CD4-positive, CD25-positive, alpha-beta regulatory T cell (primary cell): ENCODE results near the gene TECTB. TPM values are rescaled to one million over a fixed set of nuclear protein-coding genes. Genes with fewer than 3 reads are reported as not detected.

Source experiments
- ATAC-seq, 2 donors: fragments of 150-1000 bp; cut with Tn5 transposase; one replicate each; pipeline ENCODE4 v1.10.0; 2021; ENCODE audit warnings: low read depth in 2 of 2, moderate number of reproducible peaks in 2 of 2, moderate library complexity in 1 of 2
- DNase-seq, 3 donors: peaks; one replicate each; pipeline versions ENCODE4 v3.0.0 to v3.0.0-alpha.2; 2012 to 2022; ENCODE audit warnings: mixed read lengths in 1 of 3
- H3K27ac ChIP-seq: one replicate; pipeline ENCODE4 v1.7.0; 2013; ENCODE audit warnings: mild to moderate bottlenecking, low read length; ENCODE audit not compliant: insufficient read depth, poor library complexity, severe bottlenecking
- H3K27me3 ChIP-seq: one replicate; pipeline ENCODE4 v1.7.0; 2013; ENCODE audit warnings: low read length; ENCODE audit not compliant: control insufficient read depth, insufficient read depth
- H3K36me3 ChIP-seq: one replicate; pipeline ENCODE4 v1.7.0; 2013; ENCODE audit warnings: mild to moderate bottlenecking, low read length, moderate library complexity; ENCODE audit not compliant: control insufficient read depth, insufficient read depth
- H3K4me1 ChIP-seq: 2 replicates; pipeline ENCODE4 v1.7.0; 2013; ENCODE audit warnings: mild to moderate bottlenecking, low read length; ENCODE audit not compliant: insufficient read depth, control insufficient read depth, poor library complexity, severe bottlenecking
- H3K4me3 ChIP-seq: one replicate; pipeline ENCODE4 v1.7.0; 2013; ENCODE audit warnings: low read depth, mild to moderate bottlenecking, low read length, moderate library complexity
- H3K9me3 ChIP-seq, 2 experiments: 1 replicate in 1 of 2; 2 replicates in 1 of 2; pipeline ENCODE4 v1.7.0; 2013; ENCODE audit warnings: low read length in 2 of 2, mild to moderate bottlenecking in 1 of 2, moderate library complexity in 1 of 2; ENCODE audit not compliant: control insufficient read depth in 2 of 2
- H3K27ac Mint-ChIP-seq, 3 donors: one replicate each; pipeline ENCODE4 v1.8.0; 2020 to 2022; ENCODE audit warnings: mild to moderate bottlenecking in 3 of 3, mixed read lengths in 3 of 3, moderate library complexity in 2 of 3
- H3K27me3 Mint-ChIP-seq: one replicate; pipeline ENCODE4 v1.8.0; 2022; ENCODE audit warnings: mild to moderate bottlenecking, mixed read lengths
- H3K36me3 Mint-ChIP-seq: one replicate; pipeline ENCODE4 v1.8.0; 2020; ENCODE audit warnings: mixed read lengths
- H3K4me1 Mint-ChIP-seq, 4 donors: one replicate each; pipeline ENCODE4 v1.8.0; 2020 to 2022; ENCODE audit warnings: mixed read lengths in 4 of 4, mild to moderate bottlenecking in 1 of 4
- H3K4me3 Mint-ChIP-seq, 4 donors: one replicate each; pipeline ENCODE4 v1.8.0; 2020 to 2022; ENCODE audit warnings: mild to moderate bottlenecking in 4 of 4, mixed read lengths in 4 of 4, moderate library complexity in 3 of 4
- H3K9me3 Mint-ChIP-seq, 7 donors: one replicate each; pipeline ENCODE4 v1.8.0; 2020 to 2022; ENCODE audit warnings: mixed read lengths in 7 of 7, mild to moderate bottlenecking in 3 of 7, moderate library complexity in 2 of 7
- polyA plus RNA-seq, 4 donors: library from polyadenylated mRNA; unstranded; fragments of 300-500 nt; fragmentation: Illumina TruSeq; gene quantifications; one replicate each; pipeline ENCODE4 v1.2.3, GENCODE V29; 2021
- total RNA-seq: library from RNA; stranded (reverse); gene quantifications from one replicate; pipeline ENCODE4 v1.2.3, GENCODE V29; 2022

The TECTB gene
- total and polyA plus RNA-seq, 5 donors from 2014 or later = not detected

- H3K9me3 ChIP-seq = no peaks in the 10 kb centered on the region
- Mint-ChIP-seq H3K27me3 (peaks cover 15% of the 10 kb centered on the region), H3K36me3 (no peaks in the 10 kb centered on the region), H3K4me1 (peaks cover 0 to 3% (median 0%) of the 10 kb centered on the region in 4 donors), H3K4me3 (no peak overlapping the region), H3K27ac (no peak overlapping the region), H3K9me3 (no peaks in the 10 kb centered on the region)
- H3K27me3 ChIP-seq = peaks cover 1% of the 10 kb centered on the region
- no peak overlapping the region for H3K27ac ChIP-seq
- no peaks in the 10 kb centered on the region for H3K36me3 ChIP-seq
- no peak overlapping the region for H3K4me3 ChIP-seq
- H3K4me1 ChIP-seq = no peaks in the 10 kb centered on the region
- no peak for DNase-seq
- ATAC-seq = no peak
Measured at GRCh38 chr10:112333452-112333851, 50.3 kb downstream of the TECTB start.

DNA sequence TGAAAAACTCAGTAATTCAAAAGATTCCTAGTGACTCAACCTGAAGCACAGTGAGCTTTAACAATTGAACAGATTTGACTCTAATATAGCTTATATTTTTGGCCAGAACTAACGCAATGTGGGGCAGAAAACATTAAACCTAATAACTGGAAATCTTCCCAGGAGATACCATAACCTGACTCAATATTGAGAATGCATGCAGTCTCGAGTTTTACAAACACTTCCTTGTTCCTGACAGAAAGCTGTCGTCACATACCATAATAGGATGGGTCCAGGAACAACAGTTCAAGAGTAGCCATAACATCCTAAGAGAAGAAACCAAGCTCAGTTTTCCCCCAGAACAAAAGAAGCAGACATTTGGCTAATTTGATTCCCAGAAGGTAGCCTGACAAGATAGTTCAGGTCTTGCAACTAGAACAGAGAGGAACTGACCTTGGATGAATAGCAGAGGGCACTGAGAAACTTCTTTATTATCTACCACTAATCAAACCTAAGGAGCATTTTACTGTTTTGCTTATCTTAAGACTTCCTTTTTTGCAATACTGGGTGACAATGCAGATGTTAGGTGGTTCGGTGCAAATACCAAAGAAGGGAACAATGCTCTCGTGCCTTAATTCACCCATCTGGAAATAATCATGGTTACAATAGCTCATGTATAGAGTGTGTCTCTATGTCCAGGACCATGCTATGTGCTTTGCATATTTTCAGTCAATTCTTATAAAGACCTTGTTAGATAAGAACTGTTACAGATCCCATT, 52.1 kb downstream of the TECTB start:
- Mint-ChIP-seq H3K27ac (peak overlapping the region in 1 of 3 donors; percentile 36), H3K4me3 (no peak overlapping the region), H3K27me3 (peaks cover 12% of the 10 kb centered on the region), H3K9me3 (peaks cover 0 to 2% (median 0%) of the 10 kb centered on the region in 7 donors), H3K36me3 (no peaks in the 10 kb centered on the region), H3K4me1 (peaks cover 0 to 3% (median 0%) of the 10 kb centered on the region in 4 donors)
- no peak overlapping the region for H3K27ac ChIP-seq
- no peak overlapping the region for H3K4me3 ChIP-seq
- DNase-seq = no peak
- no peaks in the 10 kb centered on the region for H3K4me1 ChIP-seq
- no peak for ATAC-seq
- no peaks in the 10 kb centered on the region for H3K9me3 ChIP-seq
- H3K36me3 ChIP-seq = no peaks in the 10 kb centered on the region
- peaks cover 1% of the 10 kb centered on the region for H3K27me3 ChIP-seq

- Histone ChIP-seq H3K4me3 (no peak overlapping the region), H3K27ac (no peak overlapping the region), H3K27me3 (no peaks in the 10 kb centered on the region), H3K4me1 (no peaks in the 10 kb centered on the region), H3K9me3 (no peaks in the 10 kb centered on the region), H3K36me3 (no peaks in the 10 kb centered on the region)
- Mint-ChIP-seq H3K9me3 (peaks cover 0 to 2% (median 0%) of the 10 kb centered on the region in 7 donors), H3K4me3 (no peak overlapping the region), H3K36me3 (no peaks in the 10 kb centered on the region), H3K27me3 (peaks cover 12% of the 10 kb centered on the region), H3K4me1 (peaks cover 0 to 3% (median 0%) of the 10 kb centered on the region in 4 donors), H3K27ac (peak overlapping the region in 2 of 3 donors; percentile 36 to 83)
- DNase-seq (no peak), ATAC-seq (no peak)
Measured at GRCh38 chr10:112335868-112336265, 52.7 kb downstream of the TECTB start.

GRCh38 chr10:112336556-112337201, 53.5 kb downstream of the TECTB start:
- Histone ChIP-seq H3K36me3 (no peaks in the 10 kb centered on the region), H3K27me3 (no peaks in the 10 kb centered on the region), H3K4me3 (no peak overlapping the region), H3K9me3 (no peaks in the 10 kb centered on the region), H3K27ac (no peak overlapping the region), H3K4me1 (no peaks in the 10 kb centered on the region)
- Mint-ChIP-seq H3K4me1 (peaks cover 0 to 3% (median 0%) of the 10 kb centered on the region in 4 donors), H3K4me3 (no peak overlapping the region), H3K36me3 (no peaks in the 10 kb centered on the region), H3K27ac (peak overlapping the region in 1 of 3 donors; percentile 5), H3K9me3 (peaks cover 0 to 2% (median 0%) of the 10 kb centered on the region in 7 donors), H3K27me3 (peaks cover 12% of the 10 kb centered on the region)
- no peak for DNase-seq
- ATAC-seq = no peak

GRCh38 chr10:112338957-112339356, 55.8 kb downstream of the TECTB start:
- Histone ChIP-seq H3K36me3 (no peaks in the 10 kb centered on the region), H3K27ac (no peak overlapping the region), H3K4me3 (no peak overlapping the region), H3K9me3 (no peaks in the 10 kb centered on the region), H3K4me1 (no peaks in the 10 kb centered on the region), H3K27me3 (no peaks in the 10 kb centered on the region)
- DNase-seq (no peak), ATAC-seq (no peak)
- Mint-ChIP-seq H3K27me3 (peaks cover 12% of the 10 kb centered on the region), H3K4me3 (no peak overlapping the region), H3K27ac (no peak overlapping the region), H3K36me3 (no peaks in the 10 kb centered on the region), H3K9me3 (peaks cover 0 to 2% (median 0%) of the 10 kb centered on the region in 7 donors), H3K4me1 (peaks cover 0 to 3% (median 0%) of the 10 kb centered on the region in 4 donors)

DNA sequence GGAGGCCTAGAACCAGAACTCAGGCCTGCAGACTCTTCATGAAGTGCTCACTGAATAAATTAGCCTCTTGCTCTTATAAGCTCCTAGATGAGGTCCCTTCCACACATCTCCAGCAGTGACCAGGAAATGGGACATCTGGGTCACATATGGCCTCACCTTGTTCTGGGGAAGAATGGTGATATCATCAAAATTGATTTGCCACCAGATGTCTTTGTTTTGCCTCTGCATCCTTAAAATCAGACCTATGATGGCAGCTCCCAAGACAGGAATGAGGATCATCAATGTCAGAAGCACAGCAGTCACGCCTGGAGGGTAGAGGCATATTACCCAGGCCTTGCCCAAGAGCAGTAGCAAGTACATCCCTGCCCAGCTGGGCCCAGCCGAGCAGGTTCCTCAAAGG, 57.4 kb downstream of the TECTB start:
- H3K9me3 ChIP-seq = no peaks in the 10 kb centered on the region
- no peaks in the 10 kb centered on the region for H3K27me3 ChIP-seq
- H3K4me1 ChIP-seq = no peaks in the 10 kb centered on the region
- no peak overlapping the region for H3K27ac ChIP-seq
- no peak overlapping the region for H3K4me3 Mint-ChIP-seq
- H3K36me3 Mint-ChIP-seq = no peaks in the 10 kb centered on the region
- H3K4me1 Mint-ChIP-seq = peaks cover 0 to 3% (median 0%) of the 10 kb centered on the region in 4 donors
- H3K27ac Mint-ChIP-seq = no peak overlapping the region
- H3K9me3 Mint-ChIP-seq = peaks cover 0 to 2% (median 0%) of the 10 kb centered on the region in 7 donors
- H3K4me3 ChIP-seq = no peak overlapping the region
- DNase-seq (no peak), ATAC-seq (no peak)
- no peaks in the 10 kb centered on the region for H3K36me3 ChIP-seq
- peaks cover 7% of the 10 kb centered on the region for H3K27me3 Mint-ChIP-seq

- no peak overlapping the region for H3K4me3 Mint-ChIP-seq
- H3K36me3 Mint-ChIP-seq = no peaks in the 10 kb centered on the region
- ATAC-seq (no peak), DNase-seq (no peak)
- peaks cover 0 to 2% (median 0%) of the 10 kb centered on the region in 7 donors for H3K9me3 Mint-ChIP-seq
- Histone ChIP-seq H3K27me3 (no peaks in the 10 kb centered on the region), H3K4me1 (no peaks in the 10 kb centered on the region), H3K4me3 (no peak overlapping the region), H3K27ac (no peak overlapping the region), H3K36me3 (no peaks in the 10 kb centered on the region), H3K9me3 (no peaks in the 10 kb centered on the region)
- no peaks in the 10 kb centered on the region for H3K4me1 Mint-ChIP-seq
- H3K27ac Mint-ChIP-seq = peak overlapping the region in 1 of 3 donors; percentile 52
- no peaks in the 10 kb centered on the region for H3K27me3 Mint-ChIP-seq
Measured at GRCh38 chr10:112343056-112343806, 60.0 kb downstream of the TECTB start.
